Neuronal stem cell (in vitro differentiated cells): ENCODE data around the gene COPS7A.
A peak's percentile ranks its signal among the peaks of the same experiment; 100 is the strongest.

Source experiments
- DNase-seq: peaks from one replicate; pipeline ENCODE4 v3.0.0-alpha.2; 2013; ENCODE audit warnings: low spot score
- H2AFZ ChIP-seq: one replicate; pipeline ENCODE4 v1.6.1; 2013; ENCODE audit warnings: mild to moderate bottlenecking, low read length, inconsistent platforms
- H2AK5ac ChIP-seq: 2 replicates; pipeline ENCODE4 v1.6.1; 2013; ENCODE audit warnings: low read depth, mild to moderate bottlenecking, inconsistent platforms, low read length, moderate library complexity, mixed read lengths
- H2BK120ac ChIP-seq: 2 replicates; pipeline ENCODE4 v1.6.1; 2013; ENCODE audit warnings: low read depth, mild to moderate bottlenecking, inconsistent platforms, low read length, moderate library complexity, mixed read lengths
- H2BK12ac ChIP-seq: one replicate; pipeline ENCODE4 v1.6.1; 2013; ENCODE audit warnings: low read length, inconsistent platforms
- H2BK15ac ChIP-seq: 2 replicates; pipeline ENCODE4 v1.6.1; 2013; ENCODE audit warnings: mild to moderate bottlenecking, low read length, inconsistent platforms, mixed read lengths
- H2BK5ac ChIP-seq: one replicate; pipeline ENCODE4 v1.6.1; 2013; ENCODE audit warnings: inconsistent platforms, mild to moderate bottlenecking, low read length, moderate library complexity
- H3K14ac ChIP-seq: one replicate; pipeline ENCODE4 v1.6.1; 2013; ENCODE audit warnings: low read length, inconsistent platforms
- H3K18ac ChIP-seq: 2 replicates; pipeline ENCODE4 v1.6.1; 2013; ENCODE audit warnings: low read length, inconsistent platforms
- H3K23ac ChIP-seq: 2 replicates; pipeline ENCODE4 v1.6.1; 2013; ENCODE audit warnings: low read depth, mild to moderate bottlenecking, mixed read lengths, low read length, inconsistent platforms; ENCODE audit not compliant: poor library complexity
- H3K27ac ChIP-seq: replicated peaks from 3 replicates; pipeline ENCODE4 v1.5.1; 2013; ENCODE audit warnings: low read length, inconsistent platforms
- H3K27me3 ChIP-seq, 3 experiments: 2 replicates each; pipeline ENCODE4 v1.6.1; 2013; ENCODE audit warnings: low read length in 3 of 3, mild to moderate bottlenecking in 2 of 3, inconsistent platforms in 1 of 3, low read depth in 1 of 3, mixed read lengths in 1 of 3, moderate library complexity in 1 of 3; ENCODE audit not compliant: control insufficient read depth in 3 of 3, insufficient read depth in 3 of 3
- H3K36me3 ChIP-seq, 2 donors: replicated peaks in 1 of 2; 2 replicates each; pipeline ENCODE4 v1.6.1; 2013; ENCODE audit warnings: low read length in 2 of 2; ENCODE audit not compliant: control insufficient read depth in 2 of 2, insufficient read depth in 2 of 2
- H3K4ac ChIP-seq: 2 replicates; pipeline ENCODE4 v1.6.1; 2013; ENCODE audit warnings: inconsistent platforms, mild to moderate bottlenecking, low read length, moderate library complexity
- H3K4me1 ChIP-seq, 2 donors: 1 replicate in 1 of 2; 2 replicates in 1 of 2; pipeline ENCODE4 v1.6.1; 2013; ENCODE audit warnings: low read length in 2 of 2, low read depth in 1 of 2; ENCODE audit not compliant: control insufficient read depth in 2 of 2, insufficient read depth in 1 of 2
- H3K4me2 ChIP-seq: one replicate; pipeline ENCODE4 v1.6.1; 2013; ENCODE audit warnings: mild to moderate bottlenecking, low read length, inconsistent platforms; ENCODE audit not compliant: insufficient read depth, poor library complexity, severe bottlenecking
- H3K4me3 ChIP-seq, 2 donors: 2 replicates each; pipeline ENCODE4 v1.5.1; 2013; ENCODE audit warnings: low read length in 2 of 2, mild to moderate bottlenecking in 2 of 2, inconsistent platforms in 1 of 2, moderate library complexity in 1 of 2
- H3K79me1 ChIP-seq: one replicate; pipeline ENCODE4 v1.6.1; 2013; ENCODE audit warnings: low read depth, mild to moderate bottlenecking, inconsistent platforms, low read length, moderate library complexity
- H3K9ac ChIP-seq: one replicate; pipeline ENCODE4 v1.6.1; 2013; ENCODE audit warnings: mild to moderate bottlenecking, low read depth, low read length, inconsistent platforms; ENCODE audit not compliant: poor library complexity
- H3K9me3 ChIP-seq, 2 donors: replicated peaks in 1 of 2; 2 replicates each; pipeline versions ENCODE3 to v1.6.1; 2013; ENCODE audit warnings: low read length in 2 of 2, mild to moderate bottlenecking in 2 of 2, inconsistent platforms in 1 of 2, low read depth in 1 of 2, mixed read lengths in 1 of 2, moderate library complexity in 1 of 2; ENCODE audit not compliant: control insufficient read depth in 2 of 2, insufficient read depth in 1 of 2
- H4K8ac ChIP-seq: one replicate; pipeline ENCODE4 v1.6.1; 2013; ENCODE audit warnings: low read depth, mild to moderate bottlenecking, inconsistent platforms, low read length, moderate library complexity
- H4K91ac ChIP-seq: one replicate; pipeline ENCODE4 v1.6.1; 2013; ENCODE audit warnings: low read length, low read depth, mild to moderate bottlenecking, inconsistent platforms; ENCODE audit not compliant: poor library complexity
- WGBS, 2 donors: extraction: QIAGEN DNeasy Blood & Tissue Kit; methylation state at CpG; one replicate each; pipeline ENCODE4 v1.1.7; 2013; ENCODE audit warnings: missing lambda C conversion rate in 2 of 2, mixed read lengths in 1 of 2; ENCODE audit not compliant: insufficient read length in 2 of 2, insufficient replicate concordance in 1 of 2; ENCODE audit errors: extremely low coverage in 2 of 2; 5-methylcytosine and 5-hydroxymethylcytosine counted together

The COPS7A gene

GRCh38 chr12:6747216-6747615, 23.4 kb downstream of the COPS7A start:
- no peak overlapping the region for H2BK120ac ChIP-seq
- no peak overlapping the region for H2BK15ac ChIP-seq
- H2BK5ac ChIP-seq = no peak overlapping the region
- no peak overlapping the region for H3K4me2 ChIP-seq
- H3K79me1 ChIP-seq = peaks cover 7% of the 10 kb centered on the region
- H4K91ac ChIP-seq = no peak overlapping the region
- H3K36me3 ChIP-seq = peaks cover 52 to 66% of the 10 kb centered on the region in 2 donors
- H2AK5ac ChIP-seq = no peak overlapping the region
- H3K27ac ChIP-seq = no peak overlapping the region
- H3K4me1 ChIP-seq = peaks cover 8 to 9% of the 10 kb centered on the region in 2 donors
- no peak overlapping the region for H2AFZ ChIP-seq
- H3K4me3 ChIP-seq = no peak overlapping the region
- H4K8ac ChIP-seq = no peak overlapping the region
- H3K23ac ChIP-seq = no peak overlapping the region
- no CpG with 5 or more reads among the region's 4 CpGs for WGBS, 2 donors
- H2BK12ac ChIP-seq = no peak overlapping the region
- H3K4ac ChIP-seq = no peak overlapping the region
- H3K9ac ChIP-seq = no peak overlapping the region
- no peak for DNase-seq
- no peaks in the 10 kb centered on the region for H3K9me3 ChIP-seq
- H3K27me3 ChIP-seq = no peaks in the 10 kb centered on the region
- H3K18ac ChIP-seq = no peak overlapping the region
- no peak overlapping the region for H3K14ac ChIP-seq

- Histone ChIP-seq H3K36me3 (peaks cover 52 to 66% of the 10 kb centered on the region in 2 donors), H3K27me3 (no peaks in the 10 kb centered on the region)
These were observed 24.9 kb downstream of the COPS7A start for GRCh38 chr12:6748761-6749160.

GRCh38 chr12:6750506-6750905, 26.7 kb downstream of the COPS7A start:
- Histone ChIP-seq H3K27me3 (no peaks in the 10 kb centered on the region), H3K23ac (no peak overlapping the region), H3K18ac (no peak overlapping the region), H3K9me3 (no peaks in the 10 kb centered on the region), H3K4me2 (no peak overlapping the region), H3K4me1 (peaks cover 8 to 17% of the 10 kb centered on the region in 2 donors), H2AFZ (no peak overlapping the region), H2BK12ac (no peak overlapping the region), H3K4ac (no peak overlapping the region), H3K4me3 (no peak overlapping the region), H3K36me3 (peaks cover 52 to 66% of the 10 kb centered on the region in 2 donors), H3K9ac (peak overlapping the region; percentile 7), H2BK15ac (no peak overlapping the region), H4K8ac (no peak overlapping the region), H4K91ac (no peak overlapping the region), H2AK5ac (no peak overlapping the region), H3K79me1 (peaks cover 7% of the 10 kb centered on the region), H2BK120ac (no peak overlapping the region), H2BK5ac (no peak overlapping the region), H3K27ac (no peak overlapping the region), H3K14ac (no peak overlapping the region)
- no peak for DNase-seq
- no CpG with 5 or more reads among the region's 4 CpGs for WGBS, 2 donors

More at GRCh38 chr12:6748761-6749160, 24.9 kb downstream of the COPS7A start:
- Histone ChIP-seq H3K4me2 (no peak overlapping the region), H2BK15ac (no peak overlapping the region), H4K91ac (no peak overlapping the region), H2BK5ac (no peak overlapping the region), H3K27ac (no peak overlapping the region), H2BK12ac (no peak overlapping the region), H3K4ac (no peak overlapping the region), H2AFZ (no peak overlapping the region), H3K79me1 (peaks cover 7% of the 10 kb centered on the region), H3K9ac (no peak overlapping the region), H3K18ac (no peak overlapping the region), H3K14ac (no peak overlapping the region), H3K4me3 (no peak overlapping the region), H3K4me1 (peaks cover 8 to 12% of the 10 kb centered on the region in 2 donors), H3K9me3 (no peaks in the 10 kb centered on the region), H2BK120ac (no peak overlapping the region), H2AK5ac (no peak overlapping the region), H4K8ac (no peak overlapping the region), H3K23ac (no peak overlapping the region)
- WGBS, 2 donors = no CpG with 5 or more reads among the region's 28 CpGs
- DNase-seq = no peak

GRCh38 chr12:6751767-6752166, 27.9 kb downstream of the COPS7A start:
- WGBS, 2 donors = no CpG with 5 or more reads among the region's 7 CpGs
- Histone ChIP-seq H3K36me3 (peaks cover 42 to 55% of the 10 kb centered on the region in 2 donors), H3K4me2 (peak overlapping the region; percentile 83)

More at GRCh38 chr12:6751767-6752166, 27.9 kb downstream of the COPS7A start:
- Histone ChIP-seq H4K8ac (no peak overlapping the region), H3K27me3 (no peaks in the 10 kb centered on the region), H3K9ac (no peak overlapping the region), H3K79me1 (peaks cover 7% of the 10 kb centered on the region), H2BK15ac (no peak overlapping the region), H2BK5ac (no peak overlapping the region), H2BK120ac (no peak overlapping the region), H3K23ac (no peak overlapping the region), H2BK12ac (no peak overlapping the region), H3K27ac (no peak overlapping the region), H3K4me1 (peaks cover 8 to 17% of the 10 kb centered on the region in 2 donors), H3K4ac (no peak overlapping the region), H3K14ac (no peak overlapping the region), H4K91ac (no peak overlapping the region), H2AFZ (no peak overlapping the region), H3K18ac (no peak overlapping the region), H3K4me3 (peak overlapping the region; percentile 16 to 99), H2AK5ac (no peak overlapping the region), H3K9me3 (no peaks in the 10 kb centered on the region)
- no peak for DNase-seq
